HEK293 (cell line): ENCODE measurements around the gene ADK.

ENCODE experiments used
- CTCF ChIA-PET: fragments of 350-600 bp; formaldehyde crosslinking; extraction: SDS; loops from one replicate; lab custom pipeline; 2021; ENCODE audit warnings: antibody characterized with exemption; lab: Yijun Ruan, JAX
- POLR2A ChIA-PET: fragments of 300-600 bp; formaldehyde crosslinking; extraction: SDS; loops from one replicate; lab custom pipeline; 2020; ENCODE audit warnings: antibody characterized with exemption, inconsistent platforms; lab: Yijun Ruan, JAX
- H3K27ac ChIP-seq: fragments of 200-500 bp; sonication (Bioruptor generic); 2 replicates; pipeline ENCODE4 v1.5.1; 2014; ENCODE audit warnings: low read depth, low read length, control low read depth, inconsistent platforms; ENCODE audit errors: extremely low read depth
- H3K36me3 ChIP-seq, 2 experiments: fragments of 200-500 bp in 1 of 2; sonication (Bioruptor generic) in 1 of 2; 1 replicate in 1 of 2; 2 replicates in 1 of 2; pipeline ENCODE4 v1.5.1; 2014 to 2017; ENCODE audit warnings: inconsistent platforms in 2 of 2, low read length in 2 of 2; ENCODE audit not compliant: control insufficient read depth in 2 of 2, insufficient read depth in 1 of 2
- H3K4me1 ChIP-seq: fragments of 200-500 bp; sonication (Bioruptor generic); 2 replicates; pipeline ENCODE4 v1.5.1; 2014; ENCODE audit warnings: mild to moderate bottlenecking, low read length, inconsistent platforms; ENCODE audit not compliant: control insufficient read depth, insufficient read depth
- H3K4me3 ChIP-seq: 2 replicates; pipeline ENCODE4 v1.5.1; 2011; ENCODE audit warnings: low read depth, mild to moderate bottlenecking, control low read depth, low read length, moderate library complexity
- H3K9me3 ChIP-seq: fragments of 200-500 bp; sonication (Bioruptor generic); 2 replicates; pipeline ENCODE4 v1.5.1; 2014; ENCODE audit warnings: low read depth, low read length, inconsistent platforms; ENCODE audit not compliant: control insufficient read depth, insufficient read depth
- GLI4 ChIP-seq: fragments of 450-650 bp; formaldehyde crosslinking; IDR thresholded peaks from 2 replicates; pipeline ENCODE4 v1.5.1; 2016; ENCODE audit warnings: missing biosample characterization, missing genetic modification characterization
- KLF10 ChIP-seq: fragments of 450-650 bp; IDR thresholded peaks from 2 replicates; pipeline ENCODE4 v1.5.1; 2018; ENCODE audit warnings: missing biosample characterization, mild to moderate bottlenecking, missing genetic modification characterization
- OSR2 ChIP-seq: fragments of 450-650 bp; formaldehyde crosslinking; IDR thresholded peaks from 2 replicates; pipeline ENCODE4 v1.5.1; 2016; ENCODE audit warnings: missing biosample characterization, missing genetic modification characterization
- OVOL3 ChIP-seq: fragments of 450-650 bp; formaldehyde crosslinking; IDR thresholded peaks from 2 replicates; pipeline ENCODE4 v1.5.1; 2016; ENCODE audit warnings: missing biosample characterization, missing genetic modification characterization
- SETDB1 ChIP-seq: IDR thresholded peaks from one replicate; pipeline ENCODE4 v1.6.1; 2017; ENCODE audit warnings: mild to moderate bottlenecking, low read length, moderate library complexity, mixed read lengths; ENCODE audit not compliant: insufficient read length
- TCF7L2 ChIP-seq: IDR thresholded peaks from 2 replicates; pipeline ENCODE4 v1.6.1; 2011; ENCODE audit warnings: low read depth, mild to moderate bottlenecking, inconsistent platforms, low read length, moderate library complexity, borderline replicate concordance
- ZFP69B ChIP-seq: fragments of 450-650 bp; formaldehyde crosslinking; IDR thresholded peaks from 2 replicates; pipeline ENCODE4 v1.5.1; 2016; ENCODE audit warnings: missing biosample characterization, missing genetic modification characterization
- ZNF19 ChIP-seq: fragments of 450-650 bp; formaldehyde crosslinking; IDR thresholded peaks from 2 replicates; pipeline ENCODE4; 2016; ENCODE audit warnings: missing biosample characterization, missing genetic modification characterization, low read depth
- ZNF221 ChIP-seq: fragments of 450-650 bp; formaldehyde crosslinking; IDR thresholded peaks from 2 replicates; pipeline ENCODE4 v1.5.1; 2017; ENCODE audit warnings: missing biosample characterization, missing genetic modification characterization, borderline replicate concordance
- ZNF302 ChIP-seq: fragments of 450-650 bp; formaldehyde crosslinking; IDR thresholded peaks from 2 replicates; pipeline ENCODE4 v1.5.1; 2016; ENCODE audit warnings: missing biosample characterization, missing genetic modification characterization, low read depth
- ZNF311 ChIP-seq: fragments of 450-650 bp; formaldehyde crosslinking; IDR thresholded peaks from 2 replicates; pipeline ENCODE4 v1.5.1; 2017; ENCODE audit warnings: missing biosample characterization, missing genetic modification characterization, borderline replicate concordance
- ZNF510 ChIP-seq: fragments of 450-650 bp; formaldehyde crosslinking; IDR thresholded peaks from 2 replicates; pipeline ENCODE4 v1.5.1; 2018; ENCODE audit warnings: mild to moderate bottlenecking, missing genetic modification characterization, missing biosample characterization; ENCODE audit not compliant: insufficient replicate concordance
- ZNF530 ChIP-seq: fragments of 450-650 bp; formaldehyde crosslinking; IDR thresholded peaks from 2 replicates; pipeline ENCODE4 v1.5.1; 2016; ENCODE audit warnings: low read depth, missing biosample characterization, missing genetic modification characterization
- ZNF549 ChIP-seq: fragments of 450-650 bp; IDR thresholded peaks from 2 replicates; pipeline ENCODE4 v1.5.1; 2018; ENCODE audit warnings: missing biosample characterization, missing genetic modification characterization, mild to moderate bottlenecking, inconsistent platforms, moderate library complexity
- ZNF558 ChIP-seq: fragments of 450-650 bp; formaldehyde crosslinking; IDR thresholded peaks from 2 replicates; pipeline ENCODE4 v1.5.1; 2016; ENCODE audit warnings: missing biosample characterization, missing genetic modification characterization
- ZNF560 ChIP-seq: fragments of 450-650 bp; formaldehyde crosslinking; IDR thresholded peaks from 2 replicates; pipeline ENCODE4 v1.5.1; 2017; ENCODE audit warnings: missing biosample characterization, missing genetic modification characterization, borderline replicate concordance
- ZNF571 ChIP-seq: fragments of 450-650 bp; formaldehyde crosslinking; IDR thresholded peaks from 2 replicates; pipeline ENCODE4 v1.5.0; 2017; ENCODE audit warnings: missing biosample characterization, missing genetic modification characterization
- ZNF585B ChIP-seq: fragments of 450-650 bp; formaldehyde crosslinking; IDR thresholded peaks from 2 replicates; pipeline ENCODE4 v1.5.1; 2016; ENCODE audit warnings: missing biosample characterization, missing genetic modification characterization
- ZNF596 ChIP-seq: fragments of 450-650 bp; IDR thresholded peaks from 2 replicates; pipeline ENCODE4 v1.5.0; 2018; ENCODE audit warnings: missing biosample characterization, mild to moderate bottlenecking, missing genetic modification characterization, moderate library complexity
- ZNF600 ChIP-seq: fragments of 450-650 bp; formaldehyde crosslinking; IDR thresholded peaks from 2 replicates; pipeline ENCODE4 v1.5.1; 2016; ENCODE audit warnings: missing biosample characterization, missing genetic modification characterization
- ZNF626 ChIP-seq: fragments of 450-650 bp; sonication (Bioruptor Pico); formaldehyde crosslinking; IDR thresholded peaks from 2 replicates; pipeline ENCODE4 v1.5.1; 2018; ENCODE audit warnings: missing biosample characterization, missing genetic modification characterization, inconsistent platforms
- ZNF660 ChIP-seq: fragments of 450-650 bp; IDR thresholded peaks from 2 replicates; pipeline ENCODE4 v1.5.1; 2018; ENCODE audit warnings: missing biosample characterization, mild to moderate bottlenecking, missing genetic modification characterization
- ZNF830 ChIP-seq: fragments of 450-650 bp; IDR thresholded peaks from 2 replicates; pipeline ENCODE4 v1.5.0; 2018; ENCODE audit warnings: missing biosample characterization, missing genetic modification characterization, low read depth, mild to moderate bottlenecking, moderate library complexity
- ZSCAN30 ChIP-seq: fragments of 450-650 bp; IDR thresholded peaks from 2 replicates; pipeline ENCODE4 v1.5.1; 2018; ENCODE audit warnings: missing biosample characterization, mild to moderate bottlenecking, missing genetic modification characterization, moderate library complexity
- TF ChIP-seq, protein P1 (sequence below): fragments of 450-650 bp; formaldehyde crosslinking; IDR thresholded peaks from 2 replicates; pipeline ENCODE4 v1.5.1; 2016; ENCODE audit warnings: missing biosample characterization, missing genetic modification characterization
- TF ChIP-seq, protein P2 (sequence below): fragments of 450-650 bp; formaldehyde crosslinking; IDR thresholded peaks from 2 replicates; pipeline ENCODE4 v1.5.1; 2017; ENCODE audit warnings: missing biosample characterization, missing genetic modification characterization
- TF ChIP-seq, protein P3 (sequence below): fragments of 450-650 bp; formaldehyde crosslinking; IDR thresholded peaks from 2 replicates; pipeline ENCODE4 v1.5.1; 2016; ENCODE audit warnings: missing biosample characterization, missing genetic modification characterization, low read depth
- TF ChIP-seq, protein P4 (sequence below): fragments of 450-650 bp; IDR thresholded peaks from 2 replicates; pipeline ENCODE4 v1.5.1; 2018; ENCODE audit warnings: missing biosample characterization, mild to moderate bottlenecking, missing genetic modification characterization
- TF ChIP-seq, protein P5 (sequence below): fragments of 450-650 bp; IDR thresholded peaks from 2 replicates; pipeline ENCODE4 v1.5.1; 2018; ENCODE audit warnings: missing biosample characterization, missing genetic modification characterization

ADK gene

DNA sequence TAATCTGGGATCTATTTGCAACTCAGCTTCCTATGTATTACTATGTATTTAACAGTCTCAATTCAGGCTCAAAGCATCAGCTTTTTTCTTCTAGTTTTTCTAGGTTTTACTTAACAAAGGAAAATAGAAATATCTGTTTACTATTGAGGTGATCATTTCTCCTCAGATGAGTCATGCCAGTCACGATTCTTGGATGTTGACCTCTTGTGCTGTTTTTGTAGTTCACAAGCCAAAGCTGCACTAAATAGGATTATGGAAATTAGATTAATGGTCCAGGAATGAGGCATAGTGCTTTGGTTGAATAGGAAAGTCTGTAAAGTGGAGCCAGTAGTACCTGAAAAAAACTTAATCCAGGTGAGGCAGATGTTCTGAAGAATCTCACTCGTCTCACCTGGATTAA is 477.1 kb downstream of the ADK start (continued):
- no peak for TF ChIP-seq OSR2 (tag by site-specific recombination)
- no peak for TF ChIP-seq ZNF596
- TF ChIP-seq, protein P1, sequence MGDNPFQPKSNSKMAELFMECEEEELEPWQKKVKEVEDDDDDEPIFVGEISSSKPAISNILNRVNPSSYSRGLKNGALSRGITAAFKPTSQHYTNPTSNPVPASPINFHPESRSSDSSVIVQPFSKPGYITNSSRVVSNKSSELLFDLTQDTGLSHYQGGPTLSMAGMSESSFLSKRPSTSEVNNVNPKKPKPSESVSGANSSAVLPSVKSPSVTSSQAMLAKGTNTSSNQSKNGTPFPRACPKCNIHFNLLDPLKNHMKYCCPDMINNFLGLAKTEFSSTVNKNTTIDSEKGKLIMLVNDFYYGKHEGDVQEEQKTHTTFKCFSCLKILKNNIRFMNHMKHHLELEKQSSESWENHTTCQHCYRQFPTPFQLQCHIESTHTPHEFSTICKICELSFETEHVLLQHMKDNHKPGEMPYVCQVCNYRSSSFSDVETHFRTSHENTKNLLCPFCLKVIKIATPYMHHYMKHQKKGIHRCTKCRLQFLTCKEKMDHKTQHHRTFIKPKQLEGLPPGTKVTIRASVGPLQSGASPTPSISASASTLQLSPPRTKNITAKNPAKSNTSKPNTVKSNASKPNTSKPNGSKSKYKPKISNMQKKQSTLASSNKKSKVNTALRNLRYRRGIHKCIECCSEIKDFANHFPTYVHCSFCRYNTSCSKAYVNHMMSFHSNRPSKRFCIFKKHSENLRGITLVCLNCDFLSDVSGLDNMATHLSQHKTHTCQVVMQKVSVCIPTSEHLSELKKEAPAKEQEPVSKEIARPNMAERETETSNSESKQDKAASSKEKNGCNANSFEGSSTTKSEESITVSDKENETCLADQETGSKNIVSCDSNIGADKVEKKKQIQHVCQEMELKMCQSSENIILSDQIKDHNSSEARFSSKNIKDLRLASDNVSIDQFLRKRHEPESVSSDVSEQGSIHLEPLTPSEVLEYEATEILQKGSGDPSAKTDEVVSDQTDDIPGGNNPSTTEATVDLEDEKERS = no peak
- TF ChIP-seq, protein P2, sequence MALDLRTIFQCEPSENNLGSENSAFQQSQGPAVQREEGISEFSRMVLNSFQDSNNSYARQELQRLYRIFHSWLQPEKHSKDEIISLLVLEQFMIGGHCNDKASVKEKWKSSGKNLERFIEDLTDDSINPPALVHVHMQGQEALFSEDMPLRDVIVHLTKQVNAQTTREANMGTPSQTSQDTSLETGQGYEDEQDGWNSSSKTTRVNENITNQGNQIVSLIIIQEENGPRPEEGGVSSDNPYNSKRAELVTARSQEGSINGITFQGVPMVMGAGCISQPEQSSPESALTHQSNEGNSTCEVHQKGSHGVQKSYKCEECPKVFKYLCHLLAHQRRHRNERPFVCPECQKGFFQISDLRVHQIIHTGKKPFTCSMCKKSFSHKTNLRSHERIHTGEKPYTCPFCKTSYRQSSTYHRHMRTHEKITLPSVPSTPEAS (tag by site-specific recombination) = no peak
- no peak for TF ChIP-seq ZNF600
- no peak for TF ChIP-seq GLI4 (tag by site-specific recombination)

DNA sequence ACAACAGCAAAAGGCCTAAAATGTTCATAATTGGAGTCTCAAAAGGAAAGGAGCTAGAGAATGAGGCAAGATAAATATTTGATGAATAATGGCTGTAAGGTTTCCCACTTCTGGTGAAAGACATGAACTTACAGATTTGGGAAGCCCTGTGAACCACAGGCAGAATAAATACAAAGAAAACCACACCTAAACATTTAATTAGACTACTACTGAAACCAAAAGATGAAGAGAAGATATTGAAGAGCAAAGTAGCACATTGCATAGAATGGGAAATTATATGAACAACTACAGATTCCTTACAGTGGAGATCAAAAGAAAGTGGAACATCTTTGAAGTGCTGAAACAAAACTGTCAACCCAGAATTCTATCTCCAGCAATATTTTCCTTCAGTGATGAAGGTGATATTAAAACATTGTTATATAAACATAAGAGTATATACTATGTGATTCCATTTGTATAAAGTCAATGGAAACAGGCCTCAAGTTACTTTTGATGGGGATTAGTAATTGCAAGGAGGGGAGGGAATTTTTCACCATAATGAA is 484.0 kb downstream of the ADK start:
- Histone ChIP-seq H3K27ac (no peak overlapping the region), H3K4me3 (no peak overlapping the region), H3K36me3 (no peaks in the 10 kb centered on the region), H3K4me1 (peaks cover 2% of the 10 kb centered on the region; the same call in 1 of the 2 replicates), H3K9me3 (no peaks in the 10 kb centered on the region)
- CTCF ChIA-PET = no interaction called here
- POLR2A ChIA-PET = no interaction called here
- TF ChIP-seq ZNF302 (tag by site-specific recombination) = no peak
- 0 out of 2 replicates have a peak, but pooled peaks have one; percentile 79 for TF ChIP-seq ZNF626 (tag by site-specific recombination)
- no peak for TF ChIP-seq ZNF19 (tag by site-specific recombination)
- TF ChIP-seq SETDB1 = peak; percentile 95
- TF ChIP-seq, protein P3, sequence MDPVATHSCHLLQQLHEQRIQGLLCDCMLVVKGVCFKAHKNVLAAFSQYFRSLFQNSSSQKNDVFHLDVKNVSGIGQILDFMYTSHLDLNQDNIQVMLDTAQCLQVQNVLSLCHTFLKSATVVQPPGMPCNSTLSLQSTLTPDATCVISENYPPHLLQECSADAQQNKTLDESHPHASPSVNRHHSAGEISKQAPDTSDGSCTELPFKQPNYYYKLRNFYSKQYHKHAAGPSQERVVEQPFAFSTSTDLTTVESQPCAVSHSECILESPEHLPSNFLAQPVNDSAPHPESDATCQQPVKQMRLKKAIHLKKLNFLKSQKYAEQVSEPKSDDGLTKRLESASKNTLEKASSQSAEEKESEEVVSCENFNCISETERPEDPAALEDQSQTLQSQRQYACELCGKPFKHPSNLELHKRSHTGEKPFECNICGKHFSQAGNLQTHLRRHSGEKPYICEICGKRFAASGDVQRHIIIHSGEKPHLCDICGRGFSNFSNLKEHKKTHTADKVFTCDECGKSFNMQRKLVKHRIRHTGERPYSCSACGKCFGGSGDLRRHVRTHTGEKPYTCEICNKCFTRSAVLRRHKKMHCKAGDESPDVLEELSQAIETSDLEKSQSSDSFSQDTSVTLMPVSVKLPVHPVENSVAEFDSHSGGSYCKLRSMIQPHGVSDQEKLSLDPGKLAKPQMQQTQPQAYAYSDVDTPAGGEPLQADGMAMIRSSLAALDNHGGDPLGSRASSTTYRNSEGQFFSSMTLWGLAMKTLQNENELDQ (tag by site-specific recombination) = no peak
- peak; percentile 37; the same call in 1 of the 2 replicates for TF ChIP-seq ZNF549 (tag by site-specific recombination)
- TF ChIP-seq ZNF558 (tag by site-specific recombination) = peak; percentile 94
- TF ChIP-seq ZNF221 = no peak
- no peak for TF ChIP-seq ZNF571
- peak; percentile 31 for TF ChIP-seq ZNF510 (tag by site-specific recombination)
- TF ChIP-seq ZNF585B (tag by site-specific recombination) = no peak
- TF ChIP-seq, protein P4, sequence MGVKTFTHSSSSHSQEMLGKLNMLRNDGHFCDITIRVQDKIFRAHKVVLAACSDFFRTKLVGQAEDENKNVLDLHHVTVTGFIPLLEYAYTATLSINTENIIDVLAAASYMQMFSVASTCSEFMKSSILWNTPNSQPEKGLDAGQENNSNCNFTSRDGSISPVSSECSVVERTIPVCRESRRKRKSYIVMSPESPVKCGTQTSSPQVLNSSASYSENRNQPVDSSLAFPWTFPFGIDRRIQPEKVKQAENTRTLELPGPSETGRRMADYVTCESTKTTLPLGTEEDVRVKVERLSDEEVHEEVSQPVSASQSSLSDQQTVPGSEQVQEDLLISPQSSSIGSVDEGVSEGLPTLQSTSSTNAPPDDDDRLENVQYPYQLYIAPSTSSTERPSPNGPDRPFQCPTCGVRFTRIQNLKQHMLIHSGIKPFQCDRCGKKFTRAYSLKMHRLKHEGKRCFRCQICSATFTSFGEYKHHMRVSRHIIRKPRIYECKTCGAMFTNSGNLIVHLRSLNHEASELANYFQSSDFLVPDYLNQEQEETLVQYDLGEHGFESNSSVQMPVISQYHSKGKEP = no peak
- TF ChIP-seq, protein P5, sequence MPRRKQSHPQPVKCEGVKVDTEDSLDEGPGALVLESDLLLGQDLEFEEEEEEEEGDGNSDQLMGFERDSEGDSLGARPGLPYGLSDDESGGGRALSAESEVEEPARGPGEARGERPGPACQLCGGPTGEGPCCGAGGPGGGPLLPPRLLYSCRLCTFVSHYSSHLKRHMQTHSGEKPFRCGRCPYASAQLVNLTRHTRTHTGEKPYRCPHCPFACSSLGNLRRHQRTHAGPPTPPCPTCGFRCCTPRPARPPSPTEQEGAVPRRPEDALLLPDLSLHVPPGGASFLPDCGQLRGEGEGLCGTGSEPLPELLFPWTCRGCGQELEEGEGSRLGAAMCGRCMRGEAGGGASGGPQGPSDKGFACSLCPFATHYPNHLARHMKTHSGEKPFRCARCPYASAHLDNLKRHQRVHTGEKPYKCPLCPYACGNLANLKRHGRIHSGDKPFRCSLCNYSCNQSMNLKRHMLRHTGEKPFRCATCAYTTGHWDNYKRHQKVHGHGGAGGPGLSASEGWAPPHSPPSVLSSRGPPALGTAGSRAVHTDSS (tag by site-specific recombination) = no peak
- TF ChIP-seq KLF10 = no peak
- no peak for TF ChIP-seq ZFP69B (tag by site-specific recombination)
- TF ChIP-seq ZSCAN30 = no peak
- no peak for TF ChIP-seq ZNF560
- TF ChIP-seq OVOL3 (tag by site-specific recombination) = no peak
- TF ChIP-seq TCF7L2 = no peak
- no peak for TF ChIP-seq ZNF660 (tag by site-specific recombination)
- TF ChIP-seq ZNF311 (tag by site-specific recombination) = no peak
- no peak for TF ChIP-seq ZNF530
- no peak for TF ChIP-seq ZNF830 (tag by site-specific recombination)
